Activated CD4-positive, alpha-beta T cell treated with anti-CD3 and anti-CD28 coated beads, Interleukin-2, amount 10 ng/mL, durations not matched to agents 24 days and 14 days (primary cell): ENCODE results near the gene JHY. TPM values are rescaled to one million over a fixed set of nuclear protein-coding genes. Genes with fewer than 3 reads are reported as not detected.
"Not testable (repeated sequence)": the region's sequence is repeated elsewhere in the genome, so short reads cannot be mapped to it uniquely, and the experiment has no call there.

ENCODE experiments used
- DNase-seq: peaks from one replicate; pipeline ENCODE4 v3.0.0; 2022
- H3K27ac Mint-ChIP-seq: one replicate; pipeline ENCODE4 v1.8.0; 2022; ENCODE audit warnings: mild to moderate bottlenecking, mixed read lengths
- H3K27me3 Mint-ChIP-seq: one replicate; pipeline ENCODE4 v1.8.0; 2022; ENCODE audit warnings: mixed read lengths
- H3K36me3 Mint-ChIP-seq: one replicate; pipeline ENCODE4 v1.8.0; 2022; ENCODE audit warnings: low read depth, mild to moderate bottlenecking, mixed read lengths
- H3K4me1 Mint-ChIP-seq: one replicate; pipeline ENCODE4 v1.8.0; 2021; ENCODE audit warnings: mixed read lengths
- H3K4me3 Mint-ChIP-seq: one replicate; pipeline ENCODE4 v1.8.0; 2022; ENCODE audit warnings: mild to moderate bottlenecking, moderate library complexity, mixed read lengths
- H3K9me3 Mint-ChIP-seq: one replicate; pipeline ENCODE4 v1.8.0; 2021; ENCODE audit warnings: mixed read lengths
- intact Hi-C: fragments of 100-400 bp; cut with micrococcal nuclease; formaldehyde crosslinking; loops from one replicate; pipeline ENCODE4 v1.15.1; 2023
- total RNA-seq: library from RNA; stranded (reverse); gene quantifications from 2 replicates; pipeline ENCODE4 v1.2.3, GENCODE V29; 2022

Gene JHY
- total RNA-seq, 1 donor from 2014 or later = 1.1 TPM

- no peaks in the 10 kb centered on the region for H3K9me3 Mint-ChIP-seq
- H3K36me3 Mint-ChIP-seq = no peaks in the 10 kb centered on the region
- H3K4me1 Mint-ChIP-seq = peaks cover 41% of the 10 kb centered on the region
- no peak overlapping the region for H3K4me3 Mint-ChIP-seq
- intact Hi-C loops = loop anchor here (1.0 to 10.0 kb wide), 3 partner anchors 199 to 531 kb away; partner anchors contain the start of gene UBASH3B
- DNase-seq = peak; percentile 85
- H3K27ac Mint-ChIP-seq = no peak overlapping the region
- H3K27me3 Mint-ChIP-seq = peaks cover 17% of the 10 kb centered on the region
Measured at GRCh38 chr11:122853971-122854446, 28.6 kb upstream of the JHY start.

- peaks cover 6% of the 10 kb centered on the region for H3K4me1 Mint-ChIP-seq
- no peak for DNase-seq
- H3K36me3 Mint-ChIP-seq = no peaks in the 10 kb centered on the region
- no peaks in the 10 kb centered on the region for H3K9me3 Mint-ChIP-seq
- no peak overlapping the region for H3K27ac Mint-ChIP-seq
- H3K27me3 Mint-ChIP-seq = peaks cover 48% of the 10 kb centered on the region
- intact Hi-C loops = no loop called here
- no peak overlapping the region for H3K4me3 Mint-ChIP-seq
Measured at GRCh38 chr11:122861631-122862030, 20.9 kb upstream of the JHY start.

- intact Hi-C loops = no loop called here
- Mint-ChIP-seq H3K4me1 (peaks cover 1% of the 10 kb centered on the region), H3K27me3 (peaks cover 49% of the 10 kb centered on the region), H3K4me3 (no peak overlapping the region), H3K36me3 (no peaks in the 10 kb centered on the region), H3K27ac (no peak overlapping the region), H3K9me3 (no peaks in the 10 kb centered on the region)
- DNase-seq = no peak
Measured at GRCh38 chr11:122862091-122862490, 20.5 kb upstream of the JHY start.

GRCh38 chr11:122863154-122863553 is 19.4 kb upstream of the JHY start:
- DNase-seq, H3K4me3 Mint-ChIP-seq, H3K4me1 Mint-ChIP-seq, H3K27ac Mint-ChIP-seq, H3K36me3 Mint-ChIP-seq, H3K9me3 Mint-ChIP-seq: not testable (repeated sequence)
- peaks cover 50% of the 10 kb centered on the region for H3K27me3 Mint-ChIP-seq
- intact Hi-C loops = loop anchor here (1.0 kb wide), 1 partner anchor 160 kb away; no protein-coding TSS in a partner anchor

- peaks cover 46% of the 10 kb centered on the region for H3K27me3 Mint-ChIP-seq
- intact Hi-C loops = loop anchor here (1.0 kb wide), 1 partner anchor 159 kb away; no protein-coding TSS in a partner anchor
- no peak overlapping the region for H3K27ac Mint-ChIP-seq
- H3K36me3 Mint-ChIP-seq = no peaks in the 10 kb centered on the region
- H3K4me1 Mint-ChIP-seq = no peaks in the 10 kb centered on the region
- DNase-seq = peak; percentile 77
- no peak overlapping the region for H3K4me3 Mint-ChIP-seq
- no peaks in the 10 kb centered on the region for H3K9me3 Mint-ChIP-seq
Measured at GRCh38 chr11:122863704-122864326, 18.7 kb upstream of the JHY start.

- Mint-ChIP-seq H3K4me3 (no peak overlapping the region), H3K4me1 (peaks cover under 1% of the 10 kb centered on the region), H3K27me3 (peaks cover 46% of the 10 kb centered on the region), H3K36me3 (no peaks in the 10 kb centered on the region), H3K27ac (no peak overlapping the region), H3K9me3 (no peaks in the 10 kb centered on the region)
- no peak for DNase-seq
- intact Hi-C loops = no loop called here
Measured at GRCh38 chr11:122864386-122865115, 18.0 kb upstream of the JHY start.

- Mint-ChIP-seq H3K27ac (no peak overlapping the region), H3K4me3 (no peak overlapping the region), H3K9me3 (no peaks in the 10 kb centered on the region), H3K27me3 (peaks cover 24% of the 10 kb centered on the region), H3K4me1 (peaks cover 2% of the 10 kb centered on the region), H3K36me3 (no peaks in the 10 kb centered on the region)
- DNase-seq = no peak
- intact Hi-C loops = no loop called here
Measured at GRCh38 chr11:122869622-122870021, 12.9 kb upstream of the JHY start.

GRCh38 chr11:122871302-122871701 is 11.3 kb upstream of the JHY start:
- Mint-ChIP-seq H3K36me3 (no peaks in the 10 kb centered on the region), H3K4me1 (peaks cover 3% of the 10 kb centered on the region), H3K27ac (no peak overlapping the region), H3K9me3 (no peaks in the 10 kb centered on the region), H3K4me3 (no peak overlapping the region), H3K27me3 (peaks cover 16% of the 10 kb centered on the region)
- intact Hi-C loops = no loop called here
- no peak for DNase-seq

- intact Hi-C loops = no loop called here
- Mint-ChIP-seq H3K36me3 (no peaks in the 10 kb centered on the region), H3K27me3 (peaks cover 14% of the 10 kb centered on the region), H3K9me3 (no peaks in the 10 kb centered on the region), H3K4me1 (peaks cover 4% of the 10 kb centered on the region), H3K4me3 (no peak overlapping the region), H3K27ac (no peak overlapping the region)
- DNase-seq = no peak
Measured at GRCh38 chr11:122872046-122872445, 10.5 kb upstream of the JHY start.

GRCh38 chr11:122874991-122875390 is 7.6 kb upstream of the JHY start:
- H3K4me3 Mint-ChIP-seq = no peak overlapping the region
- H3K9me3 Mint-ChIP-seq = no peaks in the 10 kb centered on the region
- peaks cover 5% of the 10 kb centered on the region for H3K27me3 Mint-ChIP-seq
- H3K36me3 Mint-ChIP-seq = no peaks in the 10 kb centered on the region
- H3K27ac Mint-ChIP-seq = no peak overlapping the region
- intact Hi-C loops = no loop called here
- peaks cover 8% of the 10 kb centered on the region for H3K4me1 Mint-ChIP-seq
- no peak for DNase-seq

- H3K27me3 Mint-ChIP-seq = peaks cover 18% of the 10 kb centered on the region
- H3K36me3 Mint-ChIP-seq = no peaks in the 10 kb centered on the region
- no peaks in the 10 kb centered on the region for H3K9me3 Mint-ChIP-seq
- H3K4me3 Mint-ChIP-seq = peak overlapping the region; percentile 22
- peak overlapping the region; percentile 31 for H3K27ac Mint-ChIP-seq
- DNase-seq = no peak
- intact Hi-C loops = no loop called here
- peaks cover 18% of the 10 kb centered on the region for H3K4me1 Mint-ChIP-seq
Measured at GRCh38 chr11:122877732-122878131, 4.8 kb upstream of the JHY start.

- no peaks in the 10 kb centered on the region for H3K9me3 Mint-ChIP-seq
- H3K36me3 Mint-ChIP-seq = no peaks in the 10 kb centered on the region
- no peak overlapping the region for H3K4me3 Mint-ChIP-seq
- intact Hi-C loops = loop anchor here (5.0 kb wide), 1 partner anchor 103 kb away; the partner anchor contains the start of gene BSX
- H3K27ac Mint-ChIP-seq = no peak overlapping the region
- H3K27me3 Mint-ChIP-seq = peaks cover 15% of the 10 kb centered on the region
- no peak for DNase-seq
- peaks cover 23% of the 10 kb centered on the region for H3K4me1 Mint-ChIP-seq
Measured at GRCh38 chr11:122879785-122880184, 2.8 kb upstream of the JHY start.

- DNase-seq = peak; percentile 86
- Mint-ChIP-seq H3K27me3 (peaks cover 15% of the 10 kb centered on the region), H3K36me3 (no peaks in the 10 kb centered on the region), H3K4me3 (peak overlapping the region; percentile 85), H3K27ac (peak overlapping the region; percentile 75), H3K4me1 (peaks cover 19% of the 10 kb centered on the region), H3K9me3 (no peaks in the 10 kb centered on the region)
- intact Hi-C loops = loop anchor here (2.0 to 5.0 kb wide), 2 partner anchors 26 to 99 kb away; partner anchors contain the start of gene BSX
Measured at GRCh38 chr11:122882857-122883645, 492 bp downstream of the JHY start.

- Mint-ChIP-seq H3K4me1 (peaks cover 17% of the 10 kb centered on the region), H3K36me3 (no peaks in the 10 kb centered on the region), H3K9me3 (no peaks in the 10 kb centered on the region), H3K27ac (peak overlapping the region; percentile 75), H3K4me3 (peak overlapping the region; percentile 85), H3K27me3 (peaks cover 15% of the 10 kb centered on the region)
- intact Hi-C loops = loop anchor here (2.0 to 5.0 kb wide), 2 partner anchors 27 to 99 kb away; partner anchors contain the start of gene BSX
- DNase-seq = no peak
Measured at GRCh38 chr11:122883646-122883979, 1.1 kb downstream of the JHY start.
